Measurements from ENCODE around the gene MB21D2.
"Not testable (repeated sequence)": the region's sequence is repeated elsewhere in the genome, so short reads cannot be mapped to it uniquely, and the experiment has no call there.

MB21D2 gene

DNA sequence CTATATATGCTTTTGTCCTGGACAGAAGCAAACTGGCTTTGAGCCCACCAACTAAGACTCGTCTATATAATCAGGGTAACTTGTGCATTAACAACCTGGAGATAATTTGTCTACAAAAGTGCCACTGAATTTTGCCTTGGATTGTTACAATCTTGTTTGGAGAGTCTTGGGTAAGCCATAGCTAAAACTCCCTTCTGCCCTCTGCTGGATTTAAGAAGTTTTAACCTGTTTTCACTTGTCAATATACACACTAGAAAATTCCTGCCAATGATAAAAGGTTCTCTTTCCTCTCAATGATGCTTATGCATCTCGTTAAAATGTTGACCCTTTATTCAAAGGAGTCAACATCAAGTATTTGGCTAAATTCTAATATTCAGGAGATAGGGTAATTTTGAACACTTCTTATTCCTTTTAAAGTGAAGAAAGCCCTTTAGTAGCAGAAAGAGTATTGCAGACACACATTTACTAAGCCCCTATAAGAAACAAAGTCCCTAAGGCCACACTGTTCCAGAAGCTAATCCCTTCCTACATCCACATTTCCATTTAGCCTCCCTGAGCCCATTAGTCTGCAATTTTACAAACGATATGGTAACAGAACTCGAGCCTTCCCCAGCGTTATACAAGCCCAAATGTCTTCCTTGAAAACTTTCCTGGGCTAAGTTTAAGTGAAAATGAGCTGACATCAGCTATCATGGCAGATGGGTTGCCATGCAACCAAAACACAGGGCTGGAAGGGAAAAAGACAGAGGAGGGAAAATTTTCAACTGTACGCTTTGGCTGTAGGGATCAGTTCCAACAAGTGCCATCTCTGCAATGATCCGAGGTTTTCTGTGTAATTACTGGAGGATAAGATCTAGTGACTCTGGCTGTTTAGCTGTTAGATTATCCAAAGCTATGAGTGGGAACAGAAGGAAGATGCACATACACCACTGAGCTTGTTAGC lies 114.4 kb downstream of the MB21D2 start:
- DNase-seq (ENCODE audit: low read depth), result no peak

DNA sequence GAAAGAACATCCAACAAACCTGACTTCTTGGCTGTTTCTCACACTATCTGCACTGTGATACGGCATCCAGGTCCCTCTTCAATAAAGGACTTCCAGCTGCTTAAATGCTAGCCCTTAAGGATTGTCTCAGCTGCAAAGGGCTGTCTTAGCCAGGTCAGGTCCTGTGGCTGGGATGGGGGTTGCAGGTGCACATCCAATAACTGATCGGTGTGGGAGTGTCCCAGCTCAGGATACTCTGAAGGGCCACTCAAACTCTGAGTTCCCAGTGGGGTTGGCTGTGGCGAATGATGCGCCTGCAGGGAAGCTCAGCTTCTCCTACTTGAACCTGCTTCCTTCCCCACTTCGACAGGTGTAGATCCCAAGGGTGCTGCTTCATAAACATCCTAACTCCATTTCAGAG lies 115.7 kb downstream of the MB21D2 start:
- DNase-seq (ENCODE audit: low read depth), result no peak

DNA sequence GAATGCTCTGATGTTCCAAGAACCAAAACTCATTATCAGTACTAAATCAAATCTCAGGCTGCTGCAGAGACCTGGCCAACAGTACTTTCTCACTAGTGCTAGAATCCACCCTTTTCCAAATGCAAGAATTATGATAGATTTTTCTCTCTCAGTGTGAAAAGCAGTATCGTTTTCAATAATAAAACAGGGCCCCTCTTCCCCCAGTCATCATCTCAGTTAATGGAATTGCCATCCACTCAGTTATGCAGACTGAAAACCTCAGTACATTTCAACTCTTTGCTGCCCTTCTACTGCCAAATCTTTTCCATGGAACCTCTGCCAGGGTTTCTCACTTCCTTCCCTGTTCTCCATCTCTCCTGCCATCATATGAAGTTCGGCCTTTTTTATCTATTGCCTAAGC lies 117.9 kb downstream of the MB21D2 start:
- no peak for DNase-seq (ENCODE audit: low read depth)

DNA sequence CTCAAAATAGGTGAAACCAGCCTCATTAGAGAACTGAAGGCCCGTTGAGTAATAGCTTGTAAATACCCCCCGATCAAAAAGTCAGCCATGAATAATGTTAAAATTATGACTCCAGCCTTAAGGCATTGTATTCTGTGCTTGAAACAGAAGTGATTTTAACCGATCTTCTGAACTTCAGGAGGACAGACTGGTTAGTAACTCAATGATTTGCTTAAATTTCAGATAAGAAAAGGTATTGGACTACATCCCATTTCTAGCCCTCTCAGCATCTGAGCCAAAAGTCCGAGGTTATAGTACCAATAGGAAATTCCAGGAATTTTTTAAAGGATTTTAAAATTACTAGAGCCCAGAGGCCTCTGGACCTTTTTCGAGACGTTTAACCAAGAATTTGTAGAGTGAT lies 122.6 kb downstream of the MB21D2 start:
- no peak for DNase-seq (ENCODE audit: low read depth)

DNA sequence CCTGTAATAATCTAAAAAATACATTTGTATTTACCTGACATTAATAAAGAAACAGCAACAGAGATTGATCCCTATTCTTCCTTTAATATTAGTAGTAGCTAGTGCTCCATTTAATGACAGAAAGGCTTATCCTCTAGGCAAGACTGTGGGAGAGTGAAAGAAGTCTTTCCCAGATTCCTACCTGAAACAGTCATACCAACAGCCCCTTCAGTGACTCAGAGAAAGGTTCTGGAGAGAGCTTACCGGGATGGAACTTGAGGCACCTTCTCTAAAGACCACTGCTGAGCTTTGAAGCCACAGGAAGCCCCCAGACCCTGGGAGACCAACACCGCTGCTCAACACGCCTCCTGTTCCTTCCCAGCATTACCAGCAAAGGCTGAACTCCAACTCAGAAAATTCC lies 123.4 kb downstream of the MB21D2 start:
- DNase-seq (ENCODE audit: low read depth), result no peak

DNA sequence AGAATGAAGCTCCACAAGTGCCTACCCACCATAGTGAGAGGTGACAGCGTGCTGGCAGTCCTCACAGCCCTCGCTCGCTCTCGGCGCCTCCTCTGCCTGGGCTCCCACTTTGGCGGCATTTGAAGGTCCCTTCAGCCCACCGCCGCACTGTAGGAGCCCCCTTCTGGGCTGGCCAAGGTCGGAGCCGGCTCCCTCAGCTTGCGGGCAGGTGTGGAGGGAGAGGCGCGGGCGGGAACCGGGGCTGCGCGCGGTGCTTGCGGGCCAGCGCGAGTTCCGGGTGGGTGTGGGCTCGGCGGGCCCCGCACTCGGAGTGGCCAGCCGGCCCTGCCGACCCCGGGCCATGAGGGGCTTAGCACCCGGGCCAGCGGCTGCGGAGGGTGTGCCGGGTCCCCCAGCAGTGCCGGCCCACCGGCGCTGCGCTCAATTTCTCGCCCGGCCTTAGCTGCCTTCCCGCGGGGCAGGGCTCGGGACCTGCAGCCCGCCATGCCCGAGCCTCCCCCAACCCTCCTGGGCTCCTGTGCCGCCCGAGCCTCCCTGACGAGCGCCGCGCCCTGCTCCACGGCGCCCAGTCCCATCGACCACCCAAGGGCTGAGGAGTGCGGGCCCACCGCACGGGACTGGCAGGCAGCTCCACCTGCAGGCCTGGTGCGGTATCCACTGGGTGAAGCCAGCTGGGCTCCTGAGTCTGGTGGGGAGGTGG lies 128.7 kb downstream of the MB21D2 start:
- not testable (repeated sequence) for DNase-seq (ENCODE audit: low read depth)

DNA sequence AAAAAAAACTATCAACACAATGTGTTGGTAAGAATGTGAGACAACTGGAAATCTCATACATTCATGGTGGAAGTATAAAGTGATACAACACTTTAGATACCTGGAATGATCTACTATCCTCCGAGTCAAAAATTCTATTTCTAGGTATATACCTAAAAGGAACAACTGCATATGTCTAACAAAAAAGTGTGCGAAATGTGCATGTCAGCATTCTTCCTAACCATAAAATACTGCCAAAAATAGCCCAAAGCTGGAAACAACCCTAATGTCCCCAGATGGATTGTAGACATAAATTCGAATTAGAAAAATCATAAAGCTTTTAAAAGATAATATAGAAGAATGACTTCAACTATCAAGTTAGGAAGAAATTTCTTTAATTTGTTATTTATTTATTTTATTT lies 139.1 kb downstream of the MB21D2 start:
- no peak for DNase-seq (ENCODE audit: low read depth)

DNA sequence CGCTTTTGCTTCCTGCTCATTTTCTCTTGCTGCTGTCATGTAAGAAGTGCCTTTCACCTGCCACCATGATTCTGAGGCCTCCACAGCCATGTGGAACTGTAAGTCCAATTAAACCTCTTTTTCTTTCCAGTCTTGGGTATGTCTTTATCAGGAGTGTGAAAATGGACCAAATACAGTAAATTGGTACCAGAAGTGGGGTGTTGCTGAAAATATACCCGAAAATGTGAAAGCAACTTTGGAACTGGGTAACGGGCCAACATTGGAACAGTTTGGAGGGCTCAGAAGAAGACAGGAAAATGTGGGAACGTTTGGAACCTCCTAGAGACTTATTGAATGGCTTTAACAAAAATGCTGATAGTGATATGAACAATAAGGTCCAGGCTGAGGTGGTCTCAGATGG lies 143.3 kb downstream of the MB21D2 start:
- DNase-seq (ENCODE audit: low read depth), result not testable (repeated sequence)

DNA sequence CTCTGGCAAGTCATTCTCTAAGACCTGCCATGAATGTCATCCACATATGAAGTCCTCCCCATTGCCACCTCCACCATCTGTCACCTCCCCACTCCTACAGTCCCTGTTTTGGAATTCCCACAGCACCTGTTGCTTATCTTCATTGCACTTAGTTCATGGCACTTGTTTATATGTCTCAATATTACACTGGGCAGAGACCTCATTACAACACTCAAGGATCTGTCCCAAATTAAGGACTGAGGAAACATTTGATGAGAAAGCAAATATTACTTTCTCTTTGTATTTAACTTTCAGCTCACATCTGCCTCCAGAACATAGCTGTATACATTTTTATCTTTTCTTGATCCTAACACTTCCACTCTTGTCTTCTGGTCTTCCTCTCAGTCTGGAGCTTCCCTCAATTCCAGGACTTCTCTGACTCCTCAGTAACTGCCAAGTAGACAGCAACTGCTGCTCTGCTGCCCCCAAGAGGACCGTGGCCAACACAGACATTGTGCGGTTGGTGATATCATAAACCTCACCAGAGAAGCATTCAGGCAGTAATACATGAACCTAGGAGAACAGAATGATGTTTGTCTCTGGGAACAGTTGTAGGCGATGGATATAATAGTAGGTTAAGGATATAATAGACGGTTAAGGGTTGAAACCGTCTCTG lies 145.3 kb downstream of the MB21D2 start:
- no peak for DNase-seq (ENCODE audit: low read depth)

DNA sequence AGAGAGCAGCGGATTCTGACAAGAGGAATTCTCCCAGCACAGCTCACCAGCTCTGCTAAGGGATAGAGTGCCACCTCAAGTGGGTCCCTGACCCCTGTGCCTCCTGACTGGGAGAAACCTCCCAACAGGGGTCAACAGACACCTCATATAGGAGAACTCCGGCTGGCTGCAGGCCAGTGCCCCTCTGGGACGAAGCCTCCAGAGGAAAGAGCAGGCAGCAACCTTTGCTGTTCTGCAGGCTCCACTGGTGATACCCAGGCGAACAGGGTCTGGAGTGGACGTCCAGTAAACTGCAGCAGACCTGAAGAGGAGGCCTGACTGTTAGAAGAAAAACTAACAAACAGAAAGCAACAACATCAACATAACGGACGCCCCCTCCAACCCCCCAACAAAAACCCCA lies 159.0 kb downstream of the MB21D2 start:
- no peak for DNase-seq (ENCODE audit: low read depth)

DNA sequence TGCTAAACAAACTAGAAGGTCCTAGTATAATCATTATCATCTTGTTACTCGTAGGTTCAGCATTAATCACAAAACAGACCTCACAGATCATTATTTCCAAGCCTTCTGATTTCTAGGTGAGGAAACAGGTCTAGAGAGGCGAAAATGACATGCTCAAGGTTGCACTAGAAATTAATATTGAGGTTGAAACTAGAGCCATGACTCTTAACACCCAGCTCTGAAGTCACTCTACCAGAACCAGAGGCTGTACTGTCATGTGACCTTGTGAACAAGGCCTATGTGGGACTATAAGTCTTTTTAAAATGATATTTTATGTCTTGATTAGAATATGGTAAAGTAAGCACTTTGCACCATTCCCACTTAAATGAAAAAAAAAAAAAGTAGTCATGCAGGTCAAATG lies 166.5 kb downstream of the MB21D2 start:
- DNase-seq (ENCODE audit: low read depth), result no peak

DNA sequence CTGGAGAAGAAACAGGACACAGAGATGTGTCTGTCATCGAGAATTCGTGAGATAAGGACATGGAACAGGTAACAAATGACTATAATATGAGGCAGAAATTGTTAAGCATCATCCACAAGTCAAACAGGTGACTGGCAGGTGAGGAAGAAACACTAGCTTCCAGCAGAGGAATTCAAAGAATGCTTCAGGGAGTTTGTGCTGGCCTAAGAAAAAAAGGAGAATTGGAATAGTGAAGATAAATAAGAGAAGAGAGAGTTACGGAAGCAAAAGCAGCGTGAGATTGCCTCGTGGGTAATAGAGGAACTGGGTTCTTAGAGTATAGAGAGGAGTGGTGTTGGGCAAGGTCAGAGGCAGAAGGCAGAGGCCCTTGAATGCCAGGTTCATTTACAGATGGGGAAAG lies 167.5 kb downstream of the MB21D2 start:
- no peak for DNase-seq (ENCODE audit: low read depth)

DNA sequence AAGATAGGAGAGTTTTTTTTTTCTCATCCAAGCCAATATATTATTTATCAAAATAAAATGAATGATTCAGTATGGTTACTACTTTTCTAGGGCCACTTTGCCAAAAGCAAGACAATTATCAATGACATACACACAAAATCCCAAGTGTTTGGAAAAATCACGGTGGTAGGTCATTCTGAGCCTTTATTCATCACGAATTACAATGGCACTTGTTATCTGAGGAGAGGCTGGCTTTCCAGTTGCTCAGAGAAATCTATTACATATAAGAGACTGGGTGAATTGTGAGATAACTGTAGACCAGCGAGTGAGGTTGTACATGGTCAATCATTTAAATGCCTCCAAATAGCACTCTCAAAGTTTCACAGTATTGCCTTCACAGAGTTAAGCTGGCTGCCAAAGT lies 169.9 kb downstream of the MB21D2 start:
- DNase-seq (ENCODE audit: low read depth), result no peak

DNA sequence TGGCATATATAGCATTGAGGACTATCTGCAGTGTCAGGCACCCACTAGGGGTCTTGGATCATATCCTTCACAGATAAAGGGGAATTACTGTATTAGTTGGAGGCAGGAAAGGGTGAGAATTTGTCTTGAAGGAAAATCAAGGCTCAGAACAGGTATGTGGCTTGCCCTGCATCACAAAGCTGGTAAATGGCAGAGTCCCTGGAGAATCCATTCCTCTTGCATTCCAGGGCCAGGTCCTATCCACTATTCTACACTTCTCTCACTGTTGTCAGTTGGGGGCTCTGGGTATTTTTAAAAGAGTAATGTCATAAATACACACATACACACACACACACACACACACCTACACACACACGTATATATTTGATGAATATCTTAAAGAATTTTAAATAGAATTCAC lies 170.5 kb downstream of the MB21D2 start:
- DNase-seq (ENCODE audit: low read depth), result no peak
